PFSK-1 (cell line): Measurements from ENCODE around the gene PARD6G.

ENCODE experiments used
- POLR2AphosphoS5 ChIP-seq: IDR thresholded peaks from 2 replicates; pipeline ENCODE4 v1.6.1; 2012; ENCODE audit warnings: low read depth, mild to moderate bottlenecking, control low read depth, low read length, moderate library complexity
- SIN3A ChIP-seq: IDR thresholded peaks from 2 replicates; pipeline ENCODE4 v1.6.1; 2012; ENCODE audit warnings: mild to moderate bottlenecking, low read length, moderate library complexity, borderline replicate concordance; ENCODE audit not compliant: insufficient read depth

GRCh38 chr18:80229363-80229762 lies 18.0 kb downstream of the PARD6G start:
- no peak for TF ChIP-seq POLR2AphosphoS5
- no peak for TF ChIP-seq SIN3A
